HepG2 (cell line): ENCODE measurements around the gene FETUB. TPM values are rescaled to one million over a fixed set of nuclear protein-coding genes. Genes with fewer than 3 reads are reported as not detected.

Experiments
- ARID2 ChIP-seq: sonication (generic); formaldehyde crosslinking; IDR thresholded peaks from 2 replicates; pipeline ENCODE4 v1.8.1; 2022; ENCODE audit warnings: mild to moderate bottlenecking, missing genetic modification reagents, borderline replicate concordance
- PTBP1 ChIP-seq: fragments of 200-400 bp; formaldehyde crosslinking; IDR thresholded peaks from 2 replicates; pipeline ENCODE4 v1.6.1; 2018; ENCODE audit warnings: low read length, low read depth; ENCODE audit not compliant: poor library complexity, severe bottlenecking
- SMYD3 ChIP-seq: sonication (generic); formaldehyde crosslinking; IDR thresholded peaks from 2 replicates; pipeline ENCODE4 v1.8.1; 2023; ENCODE audit warnings: mild to moderate bottlenecking, missing genetic modification reagents
- SSRP1 ChIP-seq: IDR thresholded peaks from 2 replicates; pipeline ENCODE4 v1.6.1; 2016; ENCODE audit warnings: control low read depth
- U2AF1 ChIP-seq: fragments of 200-400 bp; formaldehyde crosslinking; optimal IDR thresholded peaks from 2 replicates; pipeline ENCODE3; 2017; ENCODE audit warnings: mild to moderate bottlenecking, low read depth, low read length
- XBP1 ChIP-seq: sonication (generic); formaldehyde crosslinking; IDR thresholded peaks from 2 replicates; pipeline ENCODE4 v1.5.0; 2020; ENCODE audit warnings: missing genetic modification reagents
- ZC3H13 ChIP-seq: sonication (generic); formaldehyde crosslinking; IDR thresholded peaks from 2 replicates; pipeline ENCODE4 v1.8.1; 2023; ENCODE audit warnings: mild to moderate bottlenecking, missing genetic modification reagents, moderate library complexity
- ZFP41 ChIP-seq: sonication (generic); formaldehyde crosslinking; IDR thresholded peaks from 2 replicates; pipeline ENCODE4 v1.4.0; 2020; ENCODE audit warnings: mild to moderate bottlenecking, missing genetic modification reagents, borderline replicate concordance
- ZNF180 ChIP-seq: sonication (generic); formaldehyde crosslinking; IDR thresholded peaks from 2 replicates; pipeline ENCODE4 v1.4.0; 2020; ENCODE audit warnings: low read depth, missing genetic modification reagents, borderline replicate concordance
- ZNF275 ChIP-seq: sonication (generic); formaldehyde crosslinking; IDR thresholded peaks from 2 replicates; pipeline ENCODE4 v1.8.0; 2022; ENCODE audit warnings: missing genetic modification reagents, mild to moderate bottlenecking, inconsistent platforms, borderline replicate concordance
- ZNF331 ChIP-seq: sonication (generic); formaldehyde crosslinking; IDR thresholded peaks from 2 replicates; pipeline ENCODE4 v1.4.0; 2020; ENCODE audit warnings: missing genetic modification reagents
- ZNF530 ChIP-seq: sonication (generic); formaldehyde crosslinking; IDR thresholded peaks from 2 replicates; pipeline ENCODE4 v1.5.0; 2020; ENCODE audit warnings: low read depth, mild to moderate bottlenecking, missing genetic modification reagents
- polyA plus RNA-seq, 8 experiments: library from polyadenylated mRNA; depleted of rRNA in 3 of 8; stranded (reverse) in 7 of 8; unstranded in 1 of 8; fragments of >200 nt; fragmentation: Illumina TruSeq in 4 of 8; extraction: Trizol in 4 of 8; gene quantifications; 2 replicates each; pipeline versions ENCODE4 v1.2.1 to v1.2.3, GENCODE V29; 2011 to 2016; ENCODE audit warnings: low read depth in 4 of 8, missing spikeins in 1 of 8, mixed read lengths in 1 of 8; ENCODE audit not compliant: insufficient read depth in 1 of 8
- total RNA-seq, 5 experiments: library from RNA; depleted of rRNA; stranded (reverse); fragments of >200 nt; fragmentation: Illumina TruSeq; extraction: Trizol; gene quantifications; 2 replicates each; pipeline ENCODE4 v1.2.3, GENCODE V29; 2016; ENCODE audit warnings: low read depth in 1 of 5
- TF ChIP-seq, protein P1 (sequence below): IDR thresholded peaks from 2 replicates; pipeline ENCODE4 v1.6.1; 2016; ENCODE audit warnings: control low read depth
- TF ChIP-seq, protein P2 (sequence below): sonication (generic); formaldehyde crosslinking; IDR thresholded peaks from 2 replicates; pipeline ENCODE4 v1.4.0; 2020; ENCODE audit warnings: missing genetic modification reagents
- TF ChIP-seq, protein P3 (sequence below): sonication (generic); formaldehyde crosslinking; conservative IDR thresholded peaks from 2 replicates; pipeline ENCODE4 v1.4.0; 2020; ENCODE audit warnings: missing genetic modification reagents
- TF ChIP-seq, protein P4 (sequence below): sonication (generic); formaldehyde crosslinking; IDR thresholded peaks from 2 replicates; pipeline ENCODE4 v1.4.0; 2020; ENCODE audit warnings: mild to moderate bottlenecking, missing genetic modification reagents
- TF ChIP-seq, protein P5 (sequence below): sonication (generic); formaldehyde crosslinking; IDR thresholded peaks from 2 replicates; pipeline ENCODE4 v1.8.0; 2023; ENCODE audit warnings: mild to moderate bottlenecking, missing genetic modification reagents

FETUB gene
- total and polyA plus RNA-seq, 2 of the 13 experiments (the other 11 are each of a cell fraction or from before 2014, with no cell fraction given): 2.1 to 4.4 TPM

DNA sequence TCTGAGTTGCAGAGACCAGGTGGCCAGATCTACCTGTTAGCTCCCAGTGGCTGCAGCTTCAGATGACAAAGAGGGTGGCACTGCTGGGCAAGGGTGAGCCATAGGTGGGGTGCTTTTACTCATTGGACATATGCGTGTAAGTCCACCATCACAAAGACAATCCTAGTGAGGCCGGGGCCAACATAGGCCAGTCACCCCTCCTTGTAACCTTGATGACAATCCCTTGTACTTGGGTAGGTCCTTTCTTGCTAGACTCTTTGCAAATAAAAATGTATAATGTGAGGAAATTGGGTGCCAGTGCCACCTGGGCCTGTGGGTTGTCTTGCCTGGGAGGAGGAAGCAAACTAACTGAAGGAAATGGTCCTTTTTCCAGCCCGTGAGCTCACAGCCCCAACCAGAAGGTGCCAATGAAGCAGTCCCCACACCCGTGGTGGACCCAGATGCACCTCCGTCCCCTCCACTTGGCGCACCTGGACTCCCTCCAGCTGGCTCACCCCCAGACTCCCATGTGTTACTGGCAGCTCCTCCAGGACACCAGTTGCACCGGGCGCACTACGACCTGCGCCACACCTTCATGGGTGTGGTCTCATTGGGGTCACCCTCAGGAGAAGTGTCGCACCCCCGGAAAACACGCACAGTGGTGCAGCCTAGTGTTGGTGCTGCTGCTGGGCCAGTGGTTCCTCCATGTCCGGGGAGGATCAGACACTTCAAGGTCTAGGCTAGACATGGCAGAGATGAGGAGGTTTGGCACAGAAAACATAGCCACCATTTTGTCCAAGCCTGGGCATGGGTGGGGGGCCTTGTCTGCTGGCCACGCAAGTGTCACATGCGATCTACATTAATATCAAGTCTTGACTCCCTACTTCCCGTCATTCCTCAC is 19.7 kb upstream of the FETUB start (continued):
- TF ChIP-seq, protein P1, sequence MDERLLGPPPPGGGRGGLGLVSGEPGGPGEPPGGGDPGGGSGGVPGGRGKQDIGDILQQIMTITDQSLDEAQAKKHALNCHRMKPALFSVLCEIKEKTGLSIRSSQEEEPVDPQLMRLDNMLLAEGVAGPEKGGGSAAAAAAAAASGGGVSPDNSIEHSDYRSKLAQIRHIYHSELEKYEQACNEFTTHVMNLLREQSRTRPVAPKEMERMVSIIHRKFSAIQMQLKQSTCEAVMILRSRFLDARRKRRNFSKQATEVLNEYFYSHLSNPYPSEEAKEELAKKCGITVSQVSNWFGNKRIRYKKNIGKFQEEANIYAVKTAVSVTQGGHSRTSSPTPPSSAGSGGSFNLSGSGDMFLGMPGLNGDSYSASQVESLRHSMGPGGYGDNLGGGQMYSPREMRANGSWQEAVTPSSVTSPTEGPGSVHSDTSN (CRISPR knock-in tag): no peak
- TF ChIP-seq, protein P2, sequence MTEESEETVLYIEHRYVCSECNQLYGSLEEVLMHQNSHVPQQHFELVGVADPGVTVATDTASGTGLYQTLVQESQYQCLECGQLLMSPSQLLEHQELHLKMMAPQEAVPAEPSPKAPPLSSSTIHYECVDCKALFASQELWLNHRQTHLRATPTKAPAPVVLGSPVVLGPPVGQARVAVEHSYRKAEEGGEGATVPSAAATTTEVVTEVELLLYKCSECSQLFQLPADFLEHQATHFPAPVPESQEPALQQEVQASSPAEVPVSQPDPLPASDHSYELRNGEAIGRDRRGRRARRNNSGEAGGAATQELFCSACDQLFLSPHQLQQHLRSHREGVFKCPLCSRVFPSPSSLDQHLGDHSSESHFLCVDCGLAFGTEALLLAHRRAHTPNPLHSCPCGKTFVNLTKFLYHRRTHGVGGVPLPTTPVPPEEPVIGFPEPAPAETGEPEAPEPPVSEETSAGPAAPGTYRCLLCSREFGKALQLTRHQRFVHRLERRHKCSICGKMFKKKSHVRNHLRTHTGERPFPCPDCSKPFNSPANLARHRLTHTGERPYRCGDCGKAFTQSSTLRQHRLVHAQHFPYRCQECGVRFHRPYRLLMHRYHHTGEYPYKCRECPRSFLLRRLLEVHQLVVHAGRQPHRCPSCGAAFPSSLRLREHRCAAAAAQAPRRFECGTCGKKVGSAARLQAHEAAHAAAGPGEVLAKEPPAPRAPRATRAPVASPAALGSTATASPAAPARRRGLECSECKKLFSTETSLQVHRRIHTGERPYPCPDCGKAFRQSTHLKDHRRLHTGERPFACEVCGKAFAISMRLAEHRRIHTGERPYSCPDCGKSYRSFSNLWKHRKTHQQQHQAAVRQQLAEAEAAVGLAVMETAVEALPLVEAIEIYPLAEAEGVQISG: peak; percentile 50; the same call in 1 of the 2 replicates
- TF ChIP-seq PTBP1: peak; percentile 92
- peak; percentile 96 for TF ChIP-seq SSRP1 (CRISPR knock-in tag)
- TF ChIP-seq SMYD3 (CRISPR knock-in tag): peak; percentile 99
- TF ChIP-seq ZNF275 (CRISPR knock-in tag): peak; percentile 79
- TF ChIP-seq ZFP41: peak; percentile 33; the same call in 1 of the 2 replicates
- no peak for TF ChIP-seq ZNF530 (CRISPR knock-in tag)
- TF ChIP-seq XBP1 (CRISPR knock-in tag): peak; percentile 49; the same call in 1 of the 2 replicates
- peak; percentile 71 for TF ChIP-seq U2AF1
- TF ChIP-seq ZNF180 (CRISPR knock-in tag): no peak
- TF ChIP-seq, protein P3, sequence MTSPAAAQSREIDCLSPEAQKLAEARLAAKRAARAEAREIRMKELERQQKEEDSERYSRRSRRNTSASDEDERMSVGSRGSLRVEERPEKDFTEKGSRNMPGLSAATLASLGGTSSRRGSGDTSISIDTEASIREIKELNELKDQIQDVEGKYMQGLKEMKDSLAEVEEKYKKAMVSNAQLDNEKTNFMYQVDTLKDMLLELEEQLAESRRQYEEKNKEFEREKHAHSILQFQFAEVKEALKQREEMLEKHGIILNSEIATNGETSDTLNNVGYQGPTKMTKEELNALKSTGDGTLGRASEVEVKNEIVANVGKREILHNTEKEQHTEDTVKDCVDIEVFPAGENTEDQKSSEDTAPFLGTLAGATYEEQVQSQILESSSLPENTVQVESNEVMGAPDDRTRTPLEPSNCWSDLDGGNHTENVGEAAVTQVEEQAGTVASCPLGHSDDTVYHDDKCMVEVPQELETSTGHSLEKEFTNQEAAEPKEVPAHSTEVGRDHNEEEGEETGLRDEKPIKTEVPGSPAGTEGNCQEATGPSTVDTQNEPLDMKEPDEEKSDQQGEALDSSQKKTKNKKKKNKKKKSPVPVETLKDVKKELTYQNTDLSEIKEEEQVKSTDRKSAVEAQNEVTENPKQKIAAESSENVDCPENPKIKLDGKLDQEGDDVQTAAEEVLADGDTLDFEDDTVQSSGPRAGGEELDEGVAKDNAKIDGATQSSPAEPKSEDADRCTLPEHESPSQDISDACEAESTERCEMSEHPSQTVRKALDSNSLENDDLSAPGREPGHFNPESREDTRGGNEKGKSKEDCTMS (CRISPR knock-in tag): no peak
- TF ChIP-seq ARID2 (CRISPR knock-in tag): peak; percentile 95
- TF ChIP-seq ZNF331 (CRISPR knock-in tag): no peak
- peak; percentile 98 for TF ChIP-seq ZC3H13 (CRISPR knock-in tag)
- TF ChIP-seq, protein P4, sequence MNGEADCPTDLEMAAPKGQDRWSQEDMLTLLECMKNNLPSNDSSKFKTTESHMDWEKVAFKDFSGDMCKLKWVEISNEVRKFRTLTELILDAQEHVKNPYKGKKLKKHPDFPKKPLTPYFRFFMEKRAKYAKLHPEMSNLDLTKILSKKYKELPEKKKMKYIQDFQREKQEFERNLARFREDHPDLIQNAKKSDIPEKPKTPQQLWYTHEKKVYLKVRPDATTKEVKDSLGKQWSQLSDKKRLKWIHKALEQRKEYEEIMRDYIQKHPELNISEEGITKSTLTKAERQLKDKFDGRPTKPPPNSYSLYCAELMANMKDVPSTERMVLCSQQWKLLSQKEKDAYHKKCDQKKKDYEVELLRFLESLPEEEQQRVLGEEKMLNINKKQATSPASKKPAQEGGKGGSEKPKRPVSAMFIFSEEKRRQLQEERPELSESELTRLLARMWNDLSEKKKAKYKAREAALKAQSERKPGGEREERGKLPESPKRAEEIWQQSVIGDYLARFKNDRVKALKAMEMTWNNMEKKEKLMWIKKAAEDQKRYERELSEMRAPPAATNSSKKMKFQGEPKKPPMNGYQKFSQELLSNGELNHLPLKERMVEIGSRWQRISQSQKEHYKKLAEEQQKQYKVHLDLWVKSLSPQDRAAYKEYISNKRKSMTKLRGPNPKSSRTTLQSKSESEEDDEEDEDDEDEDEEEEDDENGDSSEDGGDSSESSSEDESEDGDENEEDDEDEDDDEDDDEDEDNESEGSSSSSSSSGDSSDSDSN (CRISPR knock-in tag): peak; percentile 67; the same call in 1 of the 2 replicates
- TF ChIP-seq, protein P5, sequence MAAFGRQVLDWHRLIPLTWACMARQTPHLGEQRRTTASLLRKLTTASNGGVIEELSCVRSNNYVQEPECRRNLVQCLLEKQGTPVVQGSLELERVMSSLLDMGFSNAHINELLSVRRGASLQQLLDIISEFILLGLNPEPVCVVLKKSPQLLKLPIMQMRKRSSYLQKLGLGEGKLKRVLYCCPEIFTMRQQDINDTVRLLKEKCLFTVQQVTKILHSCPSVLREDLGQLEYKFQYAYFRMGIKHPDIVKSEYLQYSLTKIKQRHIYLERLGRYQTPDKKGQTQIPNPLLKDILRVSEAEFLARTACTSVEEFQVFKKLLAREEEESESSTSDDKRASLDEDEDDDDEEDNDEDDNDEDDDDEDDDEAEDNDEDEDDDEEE (CRISPR knock-in tag): peak; percentile 67; the same call in 1 of the 2 replicates
